Epithelial cell of esophagus (primary cell): Measurements from ENCODE around the gene AGER.
"Not testable (repeated sequence)": the region's sequence is repeated elsewhere in the genome, so short reads cannot be mapped to it uniquely, and the experiment has no call there.

ENCODE experiments used
- DNase-seq: peaks from one replicate; pipeline ENCODE4 v3.0.0; 2010; ENCODE audit warnings: low read depth
- H3K4me3 ChIP-seq: 2 replicates; pipeline ENCODE4 v1.5.1; 2011; ENCODE audit warnings: mild to moderate bottlenecking, low read length, control low read depth
- CTCF ChIP-seq: IDR thresholded peaks from 2 replicates; pipeline ENCODE4 v1.5.1; 2011; ENCODE audit warnings: low read depth, mild to moderate bottlenecking, low read length, control low read depth, inconsistent platforms; ENCODE audit not compliant: insufficient read depth; ENCODE audit errors: missing control alignments

AGER gene

GRCh38 chr6:32189069-32189741 is 5.2 kb upstream of the AGER start:
- no peak for TF ChIP-seq CTCF
- peak overlapping the region; percentile 64 for H3K4me3 ChIP-seq
- no peak for DNase-seq

- no peak for TF ChIP-seq CTCF
- DNase-seq = no peak
Measured at GRCh38 chr6:32188381-32189068, 4.5 kb upstream of the AGER start.

GRCh38 chr6:32187725-32188380 is 3.8 kb upstream of the AGER start:
- H3K4me3 ChIP-seq, DNase-seq: not testable (repeated sequence)

More at GRCh38 chr6:32188381-32189068, 4.5 kb upstream of the AGER start:
- H3K4me3 ChIP-seq = peak overlapping the region; percentile 64

- H3K4me3 ChIP-seq = no peak overlapping the region
- TF ChIP-seq CTCF = no peak
Measured at GRCh38 chr6:32187009-32187709, 3.1 kb upstream of the AGER start.

GRCh38 chr6:32186151-32186840 is 2.2 kb upstream of the AGER start:
- not testable (repeated sequence) for DNase-seq, H3K4me3 ChIP-seq

More at GRCh38 chr6:32187009-32187709, 3.1 kb upstream of the AGER start:
- no peak for DNase-seq

- H3K4me3 ChIP-seq = not testable (repeated sequence)
- DNase-seq = peak; percentile 85
Measured at GRCh38 chr6:32185681-32186131, 1.7 kb upstream of the AGER start.

- no peak for DNase-seq
- no peak overlapping the region for H3K4me3 ChIP-seq
- no peak for TF ChIP-seq CTCF
Measured at GRCh38 chr6:32183483-32184083, 470 bp downstream of the AGER start.
